Measurements from ENCODE around the gene DISC1.

DISC1 gene

GRCh38 chr1:232084584-232085223, 458.1 kb downstream of the DISC1 start:
- no peak for DNase-seq

- no peak for DNase-seq
Measured at GRCh38 chr1:232090816-232091215, 464.2 kb downstream of the DISC1 start.

Measured in NCI-H1694 (cell line).